Fibroblast of lung (primary cell): ENCODE results near the gene NEAT1. TPM values are rescaled to one million over a fixed set of nuclear protein-coding genes. Genes with fewer than 3 reads are reported as not detected.

Experiments
- DNase-seq, 2 donors: peaks; one replicate each; pipeline versions ENCODE4 v3.0.0 to v3.0.0-alpha.2; 2010; ENCODE audit warnings: low read depth in 2 of 2
- H2AFZ ChIP-seq: 2 replicates; pipeline ENCODE4 v1.5.1; 2012; ENCODE audit warnings: low read length, control low read depth, inconsistent platforms
- H3K27ac ChIP-seq: 2 replicates; pipeline ENCODE4 v1.5.1; 2011; ENCODE audit warnings: low read length, control low read depth; ENCODE audit not compliant: insufficient read depth
- H3K27me3 ChIP-seq: 2 replicates; pipeline ENCODE4 v1.5.1; 2011; ENCODE audit warnings: mild to moderate bottlenecking, low read length; ENCODE audit not compliant: control insufficient read depth, insufficient read depth
- H3K36me3 ChIP-seq: 2 replicates; pipeline ENCODE4 v1.5.1; 2011; ENCODE audit warnings: low read length; ENCODE audit not compliant: control insufficient read depth, insufficient read depth
- H3K4me1 ChIP-seq: 2 replicates; pipeline ENCODE4 v1.5.1; 2011; ENCODE audit warnings: low read length; ENCODE audit not compliant: control insufficient read depth, insufficient read depth; ENCODE audit errors: extremely low read depth
- H3K4me2 ChIP-seq: 2 replicates; pipeline ENCODE4 v1.5.1; 2011; ENCODE audit warnings: low read length, control low read depth; ENCODE audit not compliant: insufficient read depth; ENCODE audit errors: extremely low read depth
- H3K4me3 ChIP-seq, 4 experiments: fragments of 200-600 bp in 1 of 4; sonication (generic) in 1 of 4; replicated peaks in 1 of 4; 2 replicates each; pipeline ENCODE4 v1.5.1; 2011 to 2016; ENCODE audit warnings: low read length in 4 of 4, low read depth in 3 of 4, mild to moderate bottlenecking in 3 of 4, control low read depth in 2 of 4, inconsistent platforms in 1 of 4, mixed read lengths in 1 of 4; ENCODE audit not compliant: insufficient read depth in 1 of 4; ENCODE audit errors: control extremely low read depth in 1 of 4
- H3K79me2 ChIP-seq: 2 replicates; pipeline ENCODE4 v1.5.1; 2012; ENCODE audit warnings: mild to moderate bottlenecking, low read length, inconsistent platforms; ENCODE audit not compliant: control insufficient read depth, insufficient read depth
- H3K9ac ChIP-seq: 2 replicates; pipeline ENCODE4 v1.5.1; 2011; ENCODE audit warnings: mild to moderate bottlenecking, low read length, control low read depth; ENCODE audit not compliant: insufficient read depth
- H3K9me3 ChIP-seq: 2 replicates; pipeline ENCODE4 v1.5.1; 2012; ENCODE audit warnings: low read depth, low read length; ENCODE audit not compliant: control insufficient read depth, insufficient read depth
- H4K20me1 ChIP-seq: 2 replicates; pipeline ENCODE4 v1.5.1; 2011; ENCODE audit warnings: low read length; ENCODE audit not compliant: control insufficient read depth, insufficient read depth; ENCODE audit errors: extremely low read depth
- EZH2 ChIP-seq: IDR thresholded peaks from 2 replicates; pipeline ENCODE4 v1.5.1; 2012; ENCODE audit warnings: low read length, control low read depth, mild to moderate bottlenecking; ENCODE audit errors: missing control alignments
- polyA plus RNA-seq, 2 donors: library from polyadenylated mRNA; depleted of rRNA in 1 of 2; stranded (reverse) in 1 of 2; unstranded in 1 of 2; fragments of >200 nt; gene quantifications; 2 replicates each; pipeline ENCODE4 v1.2.1, GENCODE V29; 2011 to 2012; ENCODE audit warnings: missing spikeins in 1 of 2
- total RNA-seq: library from RNA; depleted of rRNA; stranded (reverse); fragments of >200 nt; gene quantifications from 2 replicates; pipeline ENCODE4 v1.2.1, GENCODE V29; 2014
- TF ChIP-seq, protein P1 (sequence below), 2 donors: IDR thresholded peaks in 1 of 2; conservative IDR thresholded peaks in 1 of 2; 1 replicate in 1 of 2; 2 replicates in 1 of 2; pipeline ENCODE4 v1.5.1; 2011 to 2012; ENCODE audit warnings: low read length in 2 of 2, control low read depth in 1 of 2, inconsistent platforms in 1 of 2, low read depth in 1 of 2, mild to moderate bottlenecking in 1 of 2

The NEAT1 gene
- total and polyA plus RNA-seq, 2 donors (not counting 1 experiment from before 2014, with no cell fraction given), result 40.9 to 299 TPM

DNA sequence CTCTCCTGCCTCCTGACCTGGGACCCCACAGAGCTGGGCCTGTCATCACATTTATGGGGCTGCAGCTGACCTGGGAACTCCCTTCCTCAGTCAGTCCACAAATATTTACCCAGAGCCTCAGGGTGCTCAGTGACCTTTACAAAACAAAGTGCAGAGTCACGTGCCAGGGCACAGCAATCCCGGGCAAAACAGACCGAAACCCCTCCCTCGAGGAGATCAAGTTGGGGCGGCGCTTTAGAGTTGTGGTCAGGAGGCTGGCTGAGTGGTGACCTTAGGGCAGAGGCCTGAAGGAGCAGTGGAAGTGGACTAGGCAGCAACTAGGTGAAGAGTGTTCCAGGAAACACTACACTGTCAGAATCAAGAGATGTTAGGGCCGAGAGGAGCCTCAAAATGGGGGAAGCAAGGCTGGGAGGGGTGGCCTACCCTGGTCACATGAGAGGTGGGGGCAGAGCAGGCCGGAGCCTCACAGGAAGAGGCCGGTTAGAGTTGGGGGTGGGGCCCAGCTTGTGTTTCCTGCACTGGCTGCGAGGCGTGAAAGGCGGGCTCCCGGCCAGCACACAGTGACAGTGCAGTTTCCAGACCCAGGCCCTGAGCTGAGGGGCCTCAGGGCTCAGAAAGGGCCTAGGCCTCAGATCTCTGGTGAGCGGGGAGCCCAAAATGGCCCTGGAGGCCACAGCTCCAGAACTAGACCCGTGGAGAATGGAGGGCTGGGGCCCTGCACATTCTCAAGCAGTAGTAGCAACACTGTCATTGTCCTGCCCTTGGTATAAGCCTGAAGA, 3.7 kb upstream of the NEAT1 start:
- Histone ChIP-seq H3K4me1 (peaks cover 39% of the 10 kb centered on the region), H3K4me2 (peak overlapping the region; percentile 90), H3K9me3 (no peaks in the 10 kb centered on the region), H3K27ac (peak overlapping the region; percentile 100), H3K79me2 (peaks cover 53% of the 10 kb centered on the region), H3K36me3 (peaks cover 5% of the 10 kb centered on the region), H4K20me1 (no peaks in the 10 kb centered on the region), H3K4me3 (peak overlapping the region; percentile 6 to 61 (median 48)), H3K9ac (peak overlapping the region; percentile 89), H2AFZ (no peak overlapping the region), H3K27me3 (no peaks in the 10 kb centered on the region)
- TF ChIP-seq EZH2, result no peak
- TF ChIP-seq, protein P1, sequence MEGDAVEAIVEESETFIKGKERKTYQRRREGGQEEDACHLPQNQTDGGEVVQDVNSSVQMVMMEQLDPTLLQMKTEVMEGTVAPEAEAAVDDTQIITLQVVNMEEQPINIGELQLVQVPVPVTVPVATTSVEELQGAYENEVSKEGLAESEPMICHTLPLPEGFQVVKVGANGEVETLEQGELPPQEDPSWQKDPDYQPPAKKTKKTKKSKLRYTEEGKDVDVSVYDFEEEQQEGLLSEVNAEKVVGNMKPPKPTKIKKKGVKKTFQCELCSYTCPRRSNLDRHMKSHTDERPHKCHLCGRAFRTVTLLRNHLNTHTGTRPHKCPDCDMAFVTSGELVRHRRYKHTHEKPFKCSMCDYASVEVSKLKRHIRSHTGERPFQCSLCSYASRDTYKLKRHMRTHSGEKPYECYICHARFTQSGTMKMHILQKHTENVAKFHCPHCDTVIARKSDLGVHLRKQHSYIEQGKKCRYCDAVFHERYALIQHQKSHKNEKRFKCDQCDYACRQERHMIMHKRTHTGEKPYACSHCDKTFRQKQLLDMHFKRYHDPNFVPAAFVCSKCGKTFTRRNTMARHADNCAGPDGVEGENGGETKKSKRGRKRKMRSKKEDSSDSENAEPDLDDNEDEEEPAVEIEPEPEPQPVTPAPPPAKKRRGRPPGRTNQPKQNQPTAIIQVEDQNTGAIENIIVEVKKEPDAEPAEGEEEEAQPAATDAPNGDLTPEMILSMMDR (conservative IDR thresholded peaks at IDR 0.05 in 1 of 2, IDR thresholded peaks at IDR 0.05 in 1 of 2; ENCODE audit: low read depth in 1 of 2, low read length in 2 of 2), result no peak
- DNase-seq, result peak; percentile 93 to 98

DNA sequence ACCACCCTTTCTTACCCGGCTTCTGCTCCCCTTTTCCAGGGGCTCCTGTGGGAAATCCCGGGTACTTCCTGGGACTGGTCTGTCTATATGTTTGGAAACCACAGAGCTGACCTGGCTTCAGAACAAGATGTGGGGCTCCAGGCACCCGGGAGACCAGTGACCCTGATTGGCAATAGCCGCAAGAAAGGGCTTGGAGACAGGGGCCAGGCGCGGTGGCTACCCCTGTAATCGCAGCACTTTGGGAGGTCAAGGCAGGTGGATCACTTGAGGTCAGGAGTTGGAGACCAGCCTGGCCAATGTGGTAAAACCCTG, 3.2 kb upstream of the NEAT1 start:
- Histone ChIP-seq H3K27me3 (no peaks in the 10 kb centered on the region), H3K27ac (peak overlapping the region; percentile 100), H3K9ac (peak overlapping the region; percentile 89), H3K36me3 (peaks cover 6% of the 10 kb centered on the region), H2AFZ (no peak overlapping the region), H3K4me1 (peaks cover 39% of the 10 kb centered on the region), H3K4me3 (peak overlapping the region; percentile 6 to 61 (median 48)), H3K9me3 (no peaks in the 10 kb centered on the region), H4K20me1 (peaks cover 3% of the 10 kb centered on the region), H3K79me2 (peaks cover 59% of the 10 kb centered on the region), H3K4me2 (peak overlapping the region; percentile 90)
- TF ChIP-seq, protein P1 (conservative IDR thresholded peaks at IDR 0.05 in 1 of 2, IDR thresholded peaks at IDR 0.05 in 1 of 2; ENCODE audit: low read depth in 1 of 2, low read length in 2 of 2), result no peak
- no peak for DNase-seq

DNA sequence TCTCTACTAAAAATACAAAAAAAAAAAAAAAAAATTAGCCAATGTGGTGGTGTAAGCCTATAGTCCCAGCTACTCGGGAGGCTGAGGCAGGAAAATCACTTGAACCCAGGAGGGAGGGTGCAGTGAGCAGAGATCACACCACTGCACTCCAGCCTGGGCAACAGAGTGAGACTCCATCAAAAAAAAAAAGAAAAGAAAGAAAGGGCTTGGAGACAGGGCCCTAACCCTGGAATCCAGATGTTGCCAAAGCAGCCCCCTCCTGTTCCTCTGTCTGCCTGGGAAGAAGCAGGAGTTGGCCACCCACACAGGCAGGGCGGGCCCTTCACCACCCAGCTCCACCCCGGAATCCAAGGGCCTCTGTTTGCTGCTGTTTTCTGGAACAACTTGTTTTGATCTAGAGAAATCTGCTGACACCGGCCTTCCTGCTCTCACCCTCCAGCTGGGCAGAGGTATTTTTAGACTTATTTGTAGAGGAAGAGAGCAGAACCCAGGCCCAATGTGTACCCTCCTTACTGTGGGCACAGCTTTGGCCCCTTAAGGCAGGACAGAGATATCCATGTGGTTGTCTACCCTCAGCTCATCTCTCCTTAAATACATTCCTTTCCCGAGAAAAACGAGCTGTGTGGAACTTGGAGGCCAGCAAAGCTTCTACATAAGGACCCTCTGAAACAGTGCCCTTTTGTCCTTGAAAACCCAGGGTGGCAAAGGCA, 2.7 kb upstream of the NEAT1 start:
- H3K36me3 ChIP-seq, result peaks cover 6% of the 10 kb centered on the region
- peak overlapping the region; percentile 100 for H3K27ac ChIP-seq
- H4K20me1 ChIP-seq, result peaks cover 7% of the 10 kb centered on the region
- no peaks in the 10 kb centered on the region for H3K27me3 ChIP-seq
- peak; percentile 91 to 97 for DNase-seq
- H3K4me3 ChIP-seq, result peak overlapping the region in 3 of 4 experiments; percentile 6 to 61 (median 58)
- peak overlapping the region; percentile 90 for H3K4me2 ChIP-seq
- peaks cover 39% of the 10 kb centered on the region for H3K4me1 ChIP-seq
- no peaks in the 10 kb centered on the region for H3K9me3 ChIP-seq
- TF ChIP-seq, protein P1 (conservative IDR thresholded peaks at IDR 0.05 in 1 of 2, IDR thresholded peaks at IDR 0.05 in 1 of 2; ENCODE audit: low read depth in 1 of 2, low read length in 2 of 2), result no peak
- TF ChIP-seq EZH2, result no peak
- no peak overlapping the region for H2AFZ ChIP-seq
- peak overlapping the region; percentile 89 for H3K9ac ChIP-seq
- peaks cover 64% of the 10 kb centered on the region for H3K79me2 ChIP-seq
